Tracheal epithelial cell (primary cell): ENCODE data around the gene ADH7. TPM values are rescaled to one million over a fixed set of nuclear protein-coding genes. Genes with fewer than 3 reads are reported as not detected.

Source experiments
- total RNA-seq: library from RNA; depleted of rRNA; stranded (reverse); fragments of >200 nt; gene quantifications from 2 replicates; pipeline ENCODE4 v1.2.1, GENCODE V29; 2014

ADH7 gene
- 3.9 and 15.1 TPM in 2 replicates for total RNA-seq

GRCh38 chr4:99435154-99435553, at the start of gene ADH7:
Gene ADH7 (minus strand): TSS chr4:99435342. CDS start chr4:99435233, 109 bp downstream.

Other genes starting within 250 kb of the ADH7 start
- gene ADH6, start 216.1 kb downstream of the ADH7 start, total RNA-seq, result not detected in 2 replicates
- gene ADH1A, start 144.4 kb downstream of the ADH7 start, total RNA-seq, result not detected in 2 replicates
- gene ADH1B, start 113.9 kb downstream of the ADH7 start, total RNA-seq, result not detected in 2 replicates
- gene ADH1C, start 82.6 kb downstream of the ADH7 start, total RNA-seq, result not detected in 2 replicates
- not detected in 2 replicates for gene C4orf17, start 75.7 kb upstream of the ADH7 start, total RNA-seq
- 8.3 and 8.9 TPM in 2 replicates for gene TRMT10A, start 128.7 kb upstream of the ADH7 start, total RNA-seq
- gene MTTP, start 139.5 kb upstream of the ADH7 start, total RNA-seq, result under 0.01 and 0.24 TPM in 2 replicates
- under 0.01 TPM in 1 of 2 replicates, not detected in the other for gene C4orf54, start 222.5 kb upstream of the ADH7 start, total RNA-seq